ENCODE data around the gene TFIP11.

TFIP11 gene

GRCh38 chr22:26512149-26512793 is at the start of gene TFIP11 (continued):
- TF ChIP-seq, protein P1, sequence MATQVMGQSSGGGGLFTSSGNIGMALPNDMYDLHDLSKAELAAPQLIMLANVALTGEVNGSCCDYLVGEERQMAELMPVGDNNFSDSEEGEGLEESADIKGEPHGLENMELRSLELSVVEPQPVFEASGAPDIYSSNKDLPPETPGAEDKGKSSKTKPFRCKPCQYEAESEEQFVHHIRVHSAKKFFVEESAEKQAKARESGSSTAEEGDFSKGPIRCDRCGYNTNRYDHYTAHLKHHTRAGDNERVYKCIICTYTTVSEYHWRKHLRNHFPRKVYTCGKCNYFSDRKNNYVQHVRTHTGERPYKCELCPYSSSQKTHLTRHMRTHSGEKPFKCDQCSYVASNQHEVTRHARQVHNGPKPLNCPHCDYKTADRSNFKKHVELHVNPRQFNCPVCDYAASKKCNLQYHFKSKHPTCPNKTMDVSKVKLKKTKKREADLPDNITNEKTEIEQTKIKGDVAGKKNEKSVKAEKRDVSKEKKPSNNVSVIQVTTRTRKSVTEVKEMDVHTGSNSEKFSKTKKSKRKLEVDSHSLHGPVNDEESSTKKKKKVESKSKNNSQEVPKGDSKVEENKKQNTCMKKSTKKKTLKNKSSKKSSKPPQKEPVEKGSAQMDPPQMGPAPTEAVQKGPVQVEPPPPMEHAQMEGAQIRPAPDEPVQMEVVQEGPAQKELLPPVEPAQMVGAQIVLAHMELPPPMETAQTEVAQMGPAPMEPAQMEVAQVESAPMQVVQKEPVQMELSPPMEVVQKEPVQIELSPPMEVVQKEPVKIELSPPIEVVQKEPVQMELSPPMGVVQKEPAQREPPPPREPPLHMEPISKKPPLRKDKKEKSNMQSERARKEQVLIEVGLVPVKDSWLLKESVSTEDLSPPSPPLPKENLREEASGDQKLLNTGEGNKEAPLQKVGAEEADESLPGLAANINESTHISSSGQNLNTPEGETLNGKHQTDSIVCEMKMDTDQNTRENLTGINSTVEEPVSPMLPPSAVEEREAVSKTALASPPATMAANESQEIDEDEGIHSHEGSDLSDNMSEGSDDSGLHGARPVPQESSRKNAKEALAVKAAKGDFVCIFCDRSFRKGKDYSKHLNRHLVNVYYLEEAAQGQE (tag by site-specific recombination; IDR thresholded peaks at IDR 0.05) = peak; percentile 32; the same call in 1 of the 2 replicates
- TF ChIP-seq ZNF211 (tag by site-specific recombination; IDR thresholded peaks at IDR 0.05; ENCODE audit: low read depth) = no peak
- TF ChIP-seq ZFHX2 (tag by site-specific recombination; conservative IDR thresholded peaks at IDR 0.05) = peak; percentile 75
- TF ChIP-seq, protein P2, sequence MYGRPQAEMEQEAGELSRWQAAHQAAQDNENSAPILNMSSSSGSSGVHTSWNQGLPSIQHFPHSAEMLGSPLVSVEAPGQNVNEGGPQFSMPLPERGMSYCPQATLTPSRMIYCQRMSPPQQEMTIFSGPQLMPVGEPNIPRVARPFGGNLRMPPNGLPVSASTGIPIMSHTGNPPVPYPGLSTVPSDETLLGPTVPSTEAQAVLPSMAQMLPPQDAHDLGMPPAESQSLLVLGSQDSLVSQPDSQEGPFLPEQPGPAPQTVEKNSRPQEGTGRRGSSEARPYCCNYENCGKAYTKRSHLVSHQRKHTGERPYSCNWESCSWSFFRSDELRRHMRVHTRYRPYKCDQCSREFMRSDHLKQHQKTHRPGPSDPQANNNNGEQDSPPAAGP (tag by site-specific recombination; IDR thresholded peaks at IDR 0.05) = peak; percentile 70; the same call in 1 of the 2 replicates
- TF ChIP-seq ZNF571 (tag by site-specific recombination; IDR thresholded peaks at IDR 0.05) = no peak
- TF ChIP-seq ZNF692 (tag by site-specific recombination; IDR thresholded peaks at IDR 0.05) = peak; percentile 42
- TF ChIP-seq ZNF777 (tag by site-specific recombination; IDR thresholded peaks at IDR 0.05; ENCODE audit: borderline replicate concordance) = no peak
- TF ChIP-seq ZNF600 (tag by site-specific recombination; IDR thresholded peaks at IDR 0.05) = peak; percentile 70
- no peak for TF ChIP-seq ZNF350 (tag by site-specific recombination; IDR thresholded peaks at IDR 0.05)
- 0 out of 2 replicates have a peak, but pooled peaks have one; percentile 4 for TF ChIP-seq ZBTB10 (tag by site-specific recombination; IDR thresholded peaks at IDR 0.05)
- TF ChIP-seq YY1 (tag by site-specific recombination; IDR thresholded peaks at IDR 0.05) = 0 out of 2 replicates have a peak, but pooled peaks have one; percentile 59
- TF ChIP-seq, protein P3, sequence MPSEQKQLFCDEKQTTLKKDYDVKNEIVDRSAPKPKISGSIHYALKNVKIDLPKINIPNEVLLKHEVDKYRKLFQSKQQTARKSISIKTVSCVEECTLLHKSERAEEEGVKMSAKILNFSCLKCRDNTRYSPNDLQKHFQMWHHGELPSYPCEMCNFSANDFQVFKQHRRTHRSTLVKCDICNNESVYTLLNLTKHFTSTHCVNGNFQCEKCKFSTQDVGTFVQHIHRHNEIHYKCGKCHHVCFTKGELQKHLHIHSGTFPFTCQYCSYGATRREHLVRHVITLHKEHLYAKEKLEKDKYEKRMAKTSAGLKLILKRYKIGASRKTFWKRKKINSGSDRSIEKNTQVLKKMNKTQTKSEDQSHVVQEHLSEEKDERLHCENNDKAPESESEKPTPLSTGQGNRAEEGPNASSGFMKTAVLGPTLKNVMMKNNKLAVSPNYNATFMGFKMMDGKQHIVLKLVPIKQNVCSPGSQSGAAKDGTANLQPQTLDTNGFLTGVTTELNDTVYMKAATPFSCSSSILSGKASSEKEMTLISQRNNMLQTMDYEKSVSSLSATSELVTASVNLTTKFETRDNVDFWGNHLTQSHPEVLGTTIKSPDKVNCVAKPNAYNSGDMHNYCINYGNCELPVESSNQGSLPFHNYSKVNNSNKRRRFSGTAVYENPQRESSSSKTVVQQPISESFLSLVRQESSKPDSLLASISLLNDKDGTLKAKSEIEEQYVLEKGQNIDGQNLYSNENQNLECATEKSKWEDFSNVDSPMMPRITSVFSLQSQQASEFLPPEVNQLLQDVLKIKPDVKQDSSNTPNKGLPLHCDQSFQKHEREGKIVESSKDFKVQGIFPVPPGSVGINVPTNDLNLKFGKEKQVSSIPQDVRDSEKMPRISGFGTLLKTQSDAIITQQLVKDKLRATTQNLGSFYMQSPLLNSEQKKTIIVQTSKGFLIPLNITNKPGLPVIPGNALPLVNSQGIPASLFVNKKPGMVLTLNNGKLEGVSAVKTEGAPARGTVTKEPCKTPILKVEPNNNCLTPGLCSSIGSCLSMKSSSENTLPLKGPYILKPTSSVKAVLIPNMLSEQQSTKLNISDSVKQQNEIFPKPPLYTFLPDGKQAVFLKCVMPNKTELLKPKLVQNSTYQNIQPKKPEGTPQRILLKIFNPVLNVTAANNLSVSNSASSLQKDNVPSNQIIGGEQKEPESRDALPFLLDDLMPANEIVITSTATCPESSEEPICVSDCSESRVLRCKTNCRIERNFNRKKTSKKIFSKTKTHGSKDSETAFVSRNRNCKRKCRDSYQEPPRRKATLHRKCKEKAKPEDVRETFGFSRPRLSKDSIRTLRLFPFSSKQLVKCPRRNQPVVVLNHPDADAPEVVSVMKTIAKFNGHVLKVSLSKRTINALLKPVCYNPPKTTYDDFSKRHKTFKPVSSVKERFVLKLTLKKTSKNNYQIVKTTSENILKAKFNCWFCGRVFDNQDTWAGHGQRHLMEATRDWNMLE (tag by site-specific recombination; conservative IDR thresholded peaks at IDR 0.05; ENCODE audit: low read depth) = peak; percentile 92
- peak; percentile 82 for TF ChIP-seq ZBTB21 (tag by site-specific recombination; IDR thresholded peaks at IDR 0.05)
- 0 out of 2 replicates have a peak, but pooled peaks have one; percentile 53 for TF ChIP-seq FEZF1 (tag by site-specific recombination; IDR thresholded peaks at IDR 0.05)
- peak; percentile 91 for TF ChIP-seq ZNF610 (tag by site-specific recombination; IDR thresholded peaks at IDR 0.05; ENCODE audit: borderline replicate concordance)
- TF ChIP-seq ZNF776 (tag by site-specific recombination; IDR thresholded peaks at IDR 0.05; ENCODE audit: borderline replicate concordance) = no peak
- TF ChIP-seq SCRT1 (tag by site-specific recombination; IDR thresholded peaks at IDR 0.05; ENCODE audit: borderline replicate concordance) = no peak
- no peak for TF ChIP-seq ZNF544 (tag by site-specific recombination; IDR thresholded peaks at IDR 0.05)
- peak; percentile 66; the same call in 1 of the 2 replicates for TF ChIP-seq KLF8 (tag by site-specific recombination; IDR thresholded peaks at IDR 0.05)
- TF ChIP-seq ZXDB (tag by site-specific recombination; IDR thresholded peaks at IDR 0.05) = peak; percentile 83
- peak; percentile 41; the same call in 1 of the 2 replicates for TF ChIP-seq YY2 (tag by site-specific recombination; IDR thresholded peaks at IDR 0.05)
- peak; percentile 54; the same call in 1 of the 2 replicates for TF ChIP-seq EGR2 (tag by site-specific recombination; IDR thresholded peaks at IDR 0.05; ENCODE audit: low read depth)
- peak; percentile 44; the same call in 1 of the 2 replicates for TF ChIP-seq ZFP37 (tag by site-specific recombination; IDR thresholded peaks at IDR 0.05)
- TF ChIP-seq, protein P4, sequence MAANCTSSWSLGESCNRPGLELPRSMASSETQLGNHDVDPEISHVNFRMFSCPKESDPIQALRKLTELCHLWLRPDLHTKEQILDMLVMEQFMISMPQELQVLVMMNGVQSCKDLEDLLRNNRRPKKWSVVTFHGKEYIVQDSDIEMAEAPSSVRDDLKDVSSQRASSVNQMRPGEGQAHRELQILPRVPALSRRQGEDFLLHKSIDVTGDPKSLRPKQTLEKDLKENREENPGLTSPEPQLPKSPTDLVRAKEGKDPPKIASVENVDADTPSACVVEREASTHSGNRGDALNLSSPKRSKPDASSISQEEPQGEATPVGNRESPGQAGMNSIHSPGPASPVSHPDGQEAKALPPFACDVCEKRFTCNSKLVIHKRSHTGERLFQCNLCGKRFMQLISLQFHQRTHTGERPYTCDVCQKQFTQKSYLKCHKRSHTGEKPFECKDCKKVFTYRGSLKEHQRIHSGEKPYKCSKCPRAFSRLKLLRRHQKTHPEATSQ (tag by site-specific recombination; IDR thresholded peaks at IDR 0.05) = no peak

Data from HEK293 (cell line).